ENCODE measurements around the gene C3orf33.
A peak's percentile ranks its signal among the peaks of the same experiment; 100 is the strongest.
"Not testable (repeated sequence)": the region's sequence is repeated elsewhere in the genome, so short reads cannot be mapped to it uniquely, and the experiment has no call there.

Gene C3orf33

GRCh38 chr3:155805802-155806618, at the start of gene C3orf33:
Gene C3orf33 (minus strand): TSS chr3:155806278. CDS start chr3:155806252, 26 bp downstream.
- FAIRE-seq: no peak

- FAIRE-seq: peak; percentile 96
Measured at GRCh38 chr3:155854141-155854940, 48.3 kb upstream of the C3orf33 start, which contains the start of gene SLC33A1. Gene SLC33A1 (minus strand): TSS chr3:155854427. CDS start chr3:155853997, 430 bp downstream.

GRCh38 chr3:155853214-155854140, 47.4 kb upstream of the C3orf33 start:
- FAIRE-seq: no peak

GRCh38 chr3:155852341-155852740, 46.3 kb upstream of the C3orf33 start:
- FAIRE-seq: no peak

- FAIRE-seq: not testable (repeated sequence)
Measured at GRCh38 chr3:155849404-155849803, 43.3 kb upstream of the C3orf33 start.

- FAIRE-seq: no peak
Measured at GRCh38 chr3:155847993-155848392, 41.9 kb upstream of the C3orf33 start.

- no peak for FAIRE-seq
Measured at GRCh38 chr3:155846119-155846518, 40.0 kb upstream of the C3orf33 start.

- no peak for FAIRE-seq
Measured at GRCh38 chr3:155843569-155843968, 37.5 kb upstream of the C3orf33 start.

- no peak for FAIRE-seq
Measured at GRCh38 chr3:155835341-155836071, 29.4 kb upstream of the C3orf33 start.

GRCh38 chr3:155828490-155829098, 22.5 kb upstream of the C3orf33 start:
- not testable (repeated sequence) for FAIRE-seq

GRCh38 chr3:155815030-155815545, 9.0 kb upstream of the C3orf33 start:
- no peak for FAIRE-seq

GRCh38 chr3:155813224-155813623, 7.1 kb upstream of the C3orf33 start:
- FAIRE-seq: peak; percentile 41

- no peak for FAIRE-seq
Measured at GRCh38 chr3:155809181-155809580, 3.1 kb upstream of the C3orf33 start.

- FAIRE-seq: no peak
Measured at GRCh38 chr3:155807823-155808222, 1.7 kb upstream of the C3orf33 start.

- no peak for FAIRE-seq
Measured at GRCh38 chr3:155805204-155805801, 775 bp downstream of the C3orf33 start.

- no peak for FAIRE-seq
Measured at GRCh38 chr3:155804323-155804722, 1.8 kb downstream of the C3orf33 start.

GRCh38 chr3:155792532-155792931, 13.5 kb downstream of the C3orf33 start:
- FAIRE-seq: no peak

GRCh38 chr3:155791190-155791589, 14.9 kb downstream of the C3orf33 start:
- FAIRE-seq: no peak

GRCh38 chr3:155790272-155790925, 15.7 kb downstream of the C3orf33 start:
- FAIRE-seq: no peak

GRCh38 chr3:155785662-155786295, 20.3 kb downstream of the C3orf33 start:
- no peak for FAIRE-seq
